ENCODE results near the gene CDKAL1.

Gene CDKAL1

GRCh38 chr6:21274851-21275250 lies 740.6 kb downstream of the CDKAL1 start:
- Histone ChIP-seq H3K27ac (ENCODE audit: low read depth, low read length, severe bottlenecking) (no peak overlapping the region), H3K4me1 (ENCODE audit: control insufficient read depth, insufficient read depth, low read length, poor library complexity, severe bottlenecking) (peaks cover 3% of the 10 kb centered on the region), H3K9me3 (ENCODE audit: control insufficient read depth, low read length) (peaks cover 6% of the 10 kb centered on the region), H3K36me3 (ENCODE audit: control insufficient read depth, insufficient read depth, low read length) (no peaks in the 10 kb centered on the region), H3K4me3 (ENCODE audit: extremely low read depth, insufficient read depth, low read length, poor library complexity, severe bottlenecking) (no peak overlapping the region)
- 76 to 81% methylated on average over 2 to 3 of the region's 6 CpGs for WGBS, 2 experiments (ENCODE audit: insufficient coverage in 2 of 2)

GRCh38 chr6:21277601-21278374 lies 743.5 kb downstream of the CDKAL1 start:
- 56 to 73% methylated on average over 1 to 2 of the region's 7 CpGs for WGBS, 2 experiments (ENCODE audit: insufficient coverage in 2 of 2)
- H3K4me1 ChIP-seq (ENCODE audit: control insufficient read depth, insufficient read depth, low read length, poor library complexity, severe bottlenecking) = peaks cover 12% of the 10 kb centered on the region

GRCh38 chr6:21278375-21278745 lies 744.1 kb downstream of the CDKAL1 start:
- Histone ChIP-seq H3K4me3 (ENCODE audit: extremely low read depth, insufficient read depth, low read length, poor library complexity, severe bottlenecking) (no peak overlapping the region), H3K4me1 (ENCODE audit: control insufficient read depth, insufficient read depth, low read length, poor library complexity, severe bottlenecking) (peaks cover 12% of the 10 kb centered on the region), H3K27ac (ENCODE audit: low read depth, low read length, severe bottlenecking) (no peak overlapping the region), H3K36me3 (ENCODE audit: control insufficient read depth, insufficient read depth, low read length) (no peaks in the 10 kb centered on the region), H3K9me3 (ENCODE audit: control insufficient read depth, low read length) (peaks cover 4% of the 10 kb centered on the region)
- WGBS, 2 experiments (ENCODE audit: insufficient coverage in 2 of 2) = 92 to 100% methylated on average over 2 of the region's 4 CpGs

More at GRCh38 chr6:21277601-21278374, 743.5 kb downstream of the CDKAL1 start:
- Histone ChIP-seq H3K36me3 (ENCODE audit: control insufficient read depth, insufficient read depth, low read length) (no peaks in the 10 kb centered on the region), H3K9me3 (ENCODE audit: control insufficient read depth, low read length) (peaks cover 6% of the 10 kb centered on the region), H3K4me3 (ENCODE audit: extremely low read depth, insufficient read depth, low read length, poor library complexity, severe bottlenecking) (no peak overlapping the region), H3K27ac (ENCODE audit: low read depth, low read length, severe bottlenecking) (no peak overlapping the region)

- Histone ChIP-seq H3K27ac (ENCODE audit: low read depth, low read length, severe bottlenecking) (no peak overlapping the region), H3K4me1 (ENCODE audit: control insufficient read depth, insufficient read depth, low read length, poor library complexity, severe bottlenecking) (peaks cover 12% of the 10 kb centered on the region), H3K36me3 (ENCODE audit: control insufficient read depth, insufficient read depth, low read length) (no peaks in the 10 kb centered on the region), H3K9me3 (ENCODE audit: control insufficient read depth, low read length) (no peaks in the 10 kb centered on the region), H3K4me3 (ENCODE audit: extremely low read depth, insufficient read depth, low read length, poor library complexity, severe bottlenecking) (no peak overlapping the region)
- WGBS, 2 experiments (ENCODE audit: insufficient coverage in 2 of 2) = 94 to 99% methylated on average over 5 of the region's 5 CpGs
These were observed 745.4 kb downstream of the CDKAL1 start for GRCh38 chr6:21279619-21280018.

GRCh38 chr6:21281366-21281765 lies 747.1 kb downstream of the CDKAL1 start:
- 43% methylated on average over 1 of the region's 2 CpGs; no CpG with 5 or more reads in 1 of the 2 experiments for WGBS, 2 experiments (ENCODE audit: insufficient coverage in 2 of 2)
- Histone ChIP-seq H3K4me3 (ENCODE audit: extremely low read depth, insufficient read depth, low read length, poor library complexity, severe bottlenecking) (no peak overlapping the region), H3K4me1 (ENCODE audit: control insufficient read depth, insufficient read depth, low read length, poor library complexity, severe bottlenecking) (peaks cover 12% of the 10 kb centered on the region), H3K9me3 (ENCODE audit: control insufficient read depth, low read length) (no peaks in the 10 kb centered on the region), H3K36me3 (ENCODE audit: control insufficient read depth, insufficient read depth, low read length) (no peaks in the 10 kb centered on the region), H3K27ac (ENCODE audit: low read depth, low read length, severe bottlenecking) (peak overlapping the region; percentile 51)
